ENCODE measurements around the gene ORM1.

DNA sequence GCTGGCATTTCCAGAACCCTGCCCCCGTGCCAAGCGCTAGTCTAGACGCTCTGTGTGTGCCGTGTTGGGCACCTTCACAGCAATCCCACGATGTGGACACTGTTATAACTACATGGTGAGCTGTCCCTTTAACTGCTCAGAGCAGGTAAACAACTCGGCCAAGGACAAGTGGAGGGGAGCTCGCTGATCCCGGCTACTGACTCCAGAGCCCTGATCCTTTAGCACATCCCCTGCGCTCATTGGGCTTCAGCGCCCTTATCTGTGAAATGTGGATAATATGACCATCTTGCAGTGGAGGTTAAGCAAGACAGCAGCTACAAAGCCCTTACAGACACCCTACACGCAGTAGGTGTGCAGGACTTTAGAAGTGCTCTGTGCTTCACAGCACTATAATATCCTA, 23.2 kb downstream of the ORM1 start:
- no peak for TF ChIP-seq POLR2A (IDR thresholded peaks at IDR 0.05)
- TF ChIP-seq, protein P1, sequence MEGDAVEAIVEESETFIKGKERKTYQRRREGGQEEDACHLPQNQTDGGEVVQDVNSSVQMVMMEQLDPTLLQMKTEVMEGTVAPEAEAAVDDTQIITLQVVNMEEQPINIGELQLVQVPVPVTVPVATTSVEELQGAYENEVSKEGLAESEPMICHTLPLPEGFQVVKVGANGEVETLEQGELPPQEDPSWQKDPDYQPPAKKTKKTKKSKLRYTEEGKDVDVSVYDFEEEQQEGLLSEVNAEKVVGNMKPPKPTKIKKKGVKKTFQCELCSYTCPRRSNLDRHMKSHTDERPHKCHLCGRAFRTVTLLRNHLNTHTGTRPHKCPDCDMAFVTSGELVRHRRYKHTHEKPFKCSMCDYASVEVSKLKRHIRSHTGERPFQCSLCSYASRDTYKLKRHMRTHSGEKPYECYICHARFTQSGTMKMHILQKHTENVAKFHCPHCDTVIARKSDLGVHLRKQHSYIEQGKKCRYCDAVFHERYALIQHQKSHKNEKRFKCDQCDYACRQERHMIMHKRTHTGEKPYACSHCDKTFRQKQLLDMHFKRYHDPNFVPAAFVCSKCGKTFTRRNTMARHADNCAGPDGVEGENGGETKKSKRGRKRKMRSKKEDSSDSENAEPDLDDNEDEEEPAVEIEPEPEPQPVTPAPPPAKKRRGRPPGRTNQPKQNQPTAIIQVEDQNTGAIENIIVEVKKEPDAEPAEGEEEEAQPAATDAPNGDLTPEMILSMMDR (IDR thresholded peaks at IDR 0.05), result no peak
